RCC 7860 (cell line): ENCODE results near the gene PIP4K2B.

Experiments
- DNase-seq: peaks from one replicate; pipeline ENCODE4 v3.0.0-alpha.2; 2015; ENCODE audit warnings: low spot score
- FAIRE-seq: peaks from 2 replicates; lab custom pipeline; 2012; peaks lifted over from hg19 to GRCh38; lab: Jason Lieb, UNC

PIP4K2B gene

DNA sequence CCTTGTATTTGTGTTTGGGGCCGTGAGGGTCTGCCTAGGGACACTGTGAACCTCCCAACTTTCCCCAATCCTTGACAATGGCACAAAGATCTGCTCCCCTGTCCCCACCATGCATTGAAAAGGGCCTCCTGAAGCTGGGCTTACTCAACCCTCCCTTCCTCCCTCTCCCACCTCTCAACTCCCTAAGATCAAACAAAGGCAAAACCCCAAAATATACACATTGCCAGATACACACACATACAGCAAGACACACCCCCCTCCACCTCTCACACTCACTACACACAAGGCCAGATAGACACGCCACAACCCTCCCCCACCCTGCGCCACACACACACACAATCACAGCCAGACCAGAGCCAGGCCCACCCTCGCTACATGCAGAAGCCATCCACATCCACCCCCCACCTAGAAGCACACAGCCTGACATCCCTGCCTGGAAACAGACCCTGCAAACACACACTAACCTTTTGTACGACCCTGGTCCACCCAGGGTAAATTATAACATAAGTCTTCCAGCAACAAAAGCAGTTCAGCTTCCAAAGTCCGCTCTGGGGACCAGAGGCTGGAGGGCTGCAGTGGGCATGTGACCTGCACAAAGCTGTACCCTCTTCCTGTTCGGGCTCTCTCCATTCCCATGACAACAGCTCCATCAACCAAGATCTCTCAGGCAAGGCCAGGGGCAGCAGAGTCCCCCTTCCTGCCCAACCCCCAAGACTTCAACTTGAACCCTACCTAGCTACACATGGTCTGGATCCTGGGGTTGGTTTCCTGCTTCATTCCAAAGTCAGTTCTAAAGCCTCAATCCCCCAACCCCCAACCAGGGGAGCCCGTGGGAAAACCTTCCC is 53.1 kb downstream of the PIP4K2B start:
- no peak for DNase-seq
- no peak for FAIRE-seq

DNA sequence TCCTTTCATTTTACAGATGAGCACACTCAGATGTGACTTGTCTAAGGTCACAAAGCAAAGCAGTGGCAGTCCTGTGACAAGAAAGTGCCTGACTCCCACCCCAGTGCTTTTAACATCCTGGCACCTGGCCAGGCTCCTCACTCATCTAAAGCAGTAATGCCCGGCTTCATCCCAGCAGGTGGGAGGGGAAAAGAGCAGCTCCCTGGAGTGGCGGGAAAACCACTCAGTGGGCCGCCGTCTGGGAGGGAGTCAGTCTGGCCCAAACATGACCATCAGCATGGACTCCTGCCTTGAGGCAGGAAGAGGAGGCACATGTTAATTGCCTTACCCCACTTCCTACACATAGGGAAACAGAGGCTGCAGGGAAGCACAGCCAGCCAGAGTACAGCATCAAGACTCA is 53.8 kb downstream of the PIP4K2B start:
- DNase-seq: peak; percentile 17
- no peak for FAIRE-seq

DNA sequence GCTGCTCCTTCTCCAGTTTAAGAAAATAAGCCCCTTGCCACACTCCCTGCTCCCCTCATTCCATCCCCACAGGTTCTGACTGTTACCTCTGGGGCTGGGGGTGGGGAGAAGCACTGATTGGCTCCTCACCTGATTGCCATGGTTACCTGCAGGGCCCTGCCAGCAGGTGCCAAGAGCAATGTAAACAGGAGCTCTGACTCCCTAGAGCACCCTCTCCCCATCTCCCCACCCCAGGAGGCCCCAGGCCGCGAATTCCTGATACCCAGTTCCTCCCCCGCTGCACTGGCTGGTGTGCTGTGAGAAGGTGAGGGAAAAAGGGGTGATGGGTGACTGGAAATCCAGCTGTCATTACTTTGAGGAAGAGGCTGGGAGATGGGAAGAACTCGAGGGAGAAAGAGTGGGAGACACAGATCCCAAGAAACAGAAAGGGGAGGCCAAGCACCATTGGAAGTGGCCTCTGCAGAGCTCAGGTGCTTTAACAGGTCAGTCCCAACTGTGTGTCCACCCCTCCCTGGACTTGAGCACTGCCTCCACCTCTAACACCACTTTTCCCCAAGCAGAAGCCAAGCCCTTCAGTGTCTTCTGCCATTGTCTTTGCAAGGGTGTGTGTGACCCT is 55.7 kb downstream of the PIP4K2B start:
- FAIRE-seq: no peak
- DNase-seq: no peak

DNA sequence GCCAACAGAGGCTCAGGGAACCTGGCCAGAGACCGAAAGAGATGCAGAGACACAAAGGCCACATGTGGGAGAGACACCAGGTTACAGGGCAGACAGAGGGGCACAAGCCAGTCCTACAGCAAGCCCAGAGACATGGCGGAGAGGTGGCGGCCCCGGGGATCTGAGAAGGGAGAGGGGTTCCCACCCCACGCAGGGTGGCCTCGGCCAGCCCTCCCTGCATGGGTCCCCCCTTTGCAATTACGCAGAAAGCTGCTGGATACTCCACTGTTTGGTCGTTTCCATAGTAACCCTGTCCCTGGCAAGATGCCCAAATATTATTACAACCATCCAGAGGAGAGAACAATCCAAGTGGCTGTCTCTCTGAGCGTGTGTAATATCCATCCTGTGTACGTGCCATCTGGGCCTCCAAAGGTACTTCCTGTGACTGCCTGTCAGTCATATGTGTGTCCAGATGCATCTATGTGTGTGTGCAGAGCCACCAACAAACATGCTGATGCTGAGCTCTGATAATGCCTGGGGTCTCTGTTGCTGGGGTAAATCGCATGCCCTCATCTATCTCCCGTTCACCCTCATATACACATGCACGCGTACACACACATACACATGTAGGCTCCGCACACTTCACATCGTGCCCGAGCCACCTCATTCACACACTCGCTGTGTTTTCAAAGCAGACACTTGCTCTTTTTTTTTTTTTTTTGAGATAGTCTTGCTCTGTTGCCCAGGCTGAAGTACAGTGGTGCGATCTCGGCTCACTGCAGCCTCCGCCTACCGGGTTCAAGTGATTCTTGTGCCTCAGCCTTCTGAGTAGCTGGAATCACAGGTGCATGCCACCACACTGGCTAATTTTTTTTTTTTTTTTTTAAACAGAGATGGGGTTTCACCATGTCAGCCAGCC is 56.7 kb downstream of the PIP4K2B start:
- no peak for DNase-seq
- no peak for FAIRE-seq

DNA sequence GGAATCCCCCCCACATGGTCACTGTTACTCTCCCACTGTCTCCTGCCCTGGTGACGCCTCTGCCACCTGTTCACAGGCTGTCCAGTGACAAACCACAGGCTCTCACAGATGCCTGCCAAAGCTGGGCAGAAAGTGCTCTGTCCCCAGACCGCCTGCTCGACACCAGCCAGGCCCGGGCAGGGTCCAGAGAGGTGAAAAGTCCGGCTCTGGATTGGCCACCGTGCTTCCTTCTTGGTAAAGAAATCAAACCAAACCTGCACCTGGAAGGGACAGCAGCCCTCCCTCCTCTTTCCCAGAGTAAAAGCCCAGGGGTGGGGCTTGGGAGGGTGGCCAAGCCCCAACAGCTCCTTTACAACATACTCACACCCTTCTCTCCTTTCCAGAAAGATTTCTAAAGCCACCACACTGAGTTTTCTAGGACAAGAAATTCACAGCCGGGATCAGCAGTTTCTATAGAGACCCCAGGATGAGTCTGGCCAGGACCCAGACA is 57.4 kb downstream of the PIP4K2B start:
- FAIRE-seq (no peak), DNase-seq (no peak)

DNA sequence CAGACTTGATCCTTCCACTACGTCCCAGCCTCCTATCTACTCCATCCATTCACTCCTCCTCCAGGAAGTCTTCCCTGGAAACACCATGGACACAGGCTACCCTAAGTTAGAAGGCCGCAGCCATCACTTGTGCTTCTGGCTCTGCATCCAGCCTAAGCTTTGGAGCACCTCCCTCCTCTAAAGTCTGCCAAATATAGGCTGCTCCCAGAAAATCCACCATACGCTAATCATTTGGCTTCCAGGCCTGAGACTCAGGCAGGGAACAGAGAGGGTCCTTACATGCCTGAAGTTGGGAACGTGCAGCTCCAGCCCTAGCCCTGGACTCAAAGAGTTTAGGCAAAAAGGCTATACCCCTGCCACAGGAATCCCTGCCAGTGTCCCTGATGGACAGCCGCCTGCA is 57.9 kb downstream of the PIP4K2B start:
- no peak for FAIRE-seq
- no peak for DNase-seq

DNA sequence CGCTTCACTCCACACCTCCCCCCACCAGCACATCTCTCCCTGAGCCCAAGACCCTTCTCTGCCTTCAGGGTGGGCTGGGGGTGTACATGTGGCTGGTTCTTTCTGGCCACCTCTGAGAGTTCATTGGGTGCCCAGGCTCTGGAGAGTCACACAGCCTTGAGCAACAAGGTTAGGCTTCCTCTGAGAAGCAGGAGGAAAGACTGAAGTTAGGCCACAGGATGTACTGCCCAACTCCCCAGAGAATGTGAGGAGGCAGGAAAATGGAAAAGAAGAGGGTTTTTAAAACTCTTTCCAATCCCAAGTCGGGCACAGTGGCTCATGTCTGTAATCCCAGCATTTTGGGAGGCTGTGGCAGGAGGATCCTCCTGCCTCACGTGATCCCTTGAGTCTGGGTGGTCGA is 58.5 kb downstream of the PIP4K2B start:
- no peak for DNase-seq
- FAIRE-seq: no peak

DNA sequence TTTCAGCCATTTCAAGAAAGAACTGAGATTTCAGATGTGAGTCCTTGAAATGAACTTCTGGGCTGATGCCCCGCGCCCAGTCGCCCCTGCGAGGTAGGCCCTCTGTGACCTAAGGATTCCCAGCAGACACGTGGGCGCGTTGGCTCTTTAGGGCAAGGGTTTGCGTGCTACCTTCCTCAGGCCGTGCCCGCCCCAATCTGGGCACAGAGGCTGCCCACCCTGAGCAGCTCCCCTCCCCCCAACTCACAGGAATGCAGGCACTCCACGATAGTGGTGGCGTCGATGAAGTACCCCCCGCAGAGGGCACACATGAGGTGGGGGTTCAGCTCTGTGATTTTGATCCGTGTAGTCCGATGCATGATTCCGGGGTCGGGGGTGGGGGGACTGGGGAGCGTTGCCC is 59.3 kb downstream of the PIP4K2B start:
- FAIRE-seq: no peak
- DNase-seq: no peak

DNA sequence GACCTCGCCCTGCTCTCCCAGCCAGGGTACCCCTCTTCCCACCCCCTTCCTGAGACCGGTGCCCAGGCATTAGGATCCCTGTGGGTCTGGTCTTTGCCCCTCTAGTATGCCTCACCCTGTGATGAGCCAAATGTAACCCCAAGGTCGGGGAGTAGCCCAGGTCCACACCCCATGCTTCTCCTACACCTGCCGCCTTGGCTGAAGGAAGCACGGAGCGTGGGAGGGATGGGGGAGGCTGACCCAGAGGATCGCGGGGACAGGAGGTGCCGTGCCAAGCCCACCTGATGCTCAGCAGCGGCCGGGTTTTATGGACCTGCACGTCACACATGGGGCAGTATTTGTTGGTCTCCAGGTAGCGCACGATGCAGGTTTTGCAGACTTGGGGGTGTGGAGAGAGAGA is 60.1 kb downstream of the PIP4K2B start:
- no peak for FAIRE-seq

DNA sequence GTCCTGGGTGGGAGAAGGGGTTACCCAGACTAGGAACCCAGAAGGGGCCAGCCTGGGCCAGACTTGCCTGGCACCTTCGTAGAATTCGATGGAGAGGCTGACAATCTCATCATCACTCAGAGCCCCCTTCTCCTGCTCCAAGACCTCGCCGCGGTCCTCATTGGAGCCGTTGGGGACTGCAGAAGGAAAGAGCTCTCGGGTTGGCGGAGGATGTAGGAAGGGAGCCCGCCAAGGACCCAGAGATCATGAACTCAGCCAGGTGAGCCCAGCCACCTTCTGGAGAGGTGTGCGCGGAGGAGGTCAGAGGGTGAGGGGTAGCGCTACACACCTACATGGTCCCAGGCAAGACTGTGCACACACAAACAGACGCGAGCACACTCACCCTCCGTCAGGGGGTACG is 60.7 kb downstream of the PIP4K2B start:
- FAIRE-seq: no peak
- DNase-seq: no peak

More for the DNA sequence above, 60.1 kb downstream of the PIP4K2B start:
- no peak for DNase-seq

DNA sequence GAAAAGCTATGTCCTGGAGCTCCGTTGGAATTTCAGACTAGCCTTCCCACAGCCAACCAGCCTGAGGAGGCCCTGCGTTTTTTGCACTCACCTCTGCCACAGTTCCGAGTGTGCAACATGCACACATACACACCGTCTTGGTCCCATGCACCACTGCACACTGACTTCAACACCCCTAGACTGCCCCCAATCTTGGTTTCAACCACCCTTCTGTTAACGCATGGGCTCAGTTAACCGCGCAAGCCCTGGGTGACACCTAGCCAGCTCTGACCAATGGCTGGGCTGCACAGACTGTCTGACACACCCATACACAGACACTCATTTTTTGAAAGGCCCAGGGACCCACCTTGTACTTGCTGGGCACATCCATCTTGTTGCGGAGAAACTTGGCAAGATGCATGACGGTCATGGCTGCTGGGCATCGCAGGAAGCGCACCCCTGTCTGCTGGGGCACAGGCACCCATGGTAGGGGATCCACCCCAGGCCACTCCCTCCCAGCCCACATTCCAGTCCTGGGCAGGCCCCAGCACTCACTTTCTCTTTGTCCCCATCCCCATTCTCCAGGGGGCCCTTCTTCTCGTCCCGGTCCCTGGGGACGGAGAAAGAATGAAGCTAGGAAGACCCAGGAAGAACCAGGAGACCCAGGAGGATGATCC is 61.2 kb downstream of the PIP4K2B start:
- DNase-seq: no peak
- FAIRE-seq: no peak

DNA sequence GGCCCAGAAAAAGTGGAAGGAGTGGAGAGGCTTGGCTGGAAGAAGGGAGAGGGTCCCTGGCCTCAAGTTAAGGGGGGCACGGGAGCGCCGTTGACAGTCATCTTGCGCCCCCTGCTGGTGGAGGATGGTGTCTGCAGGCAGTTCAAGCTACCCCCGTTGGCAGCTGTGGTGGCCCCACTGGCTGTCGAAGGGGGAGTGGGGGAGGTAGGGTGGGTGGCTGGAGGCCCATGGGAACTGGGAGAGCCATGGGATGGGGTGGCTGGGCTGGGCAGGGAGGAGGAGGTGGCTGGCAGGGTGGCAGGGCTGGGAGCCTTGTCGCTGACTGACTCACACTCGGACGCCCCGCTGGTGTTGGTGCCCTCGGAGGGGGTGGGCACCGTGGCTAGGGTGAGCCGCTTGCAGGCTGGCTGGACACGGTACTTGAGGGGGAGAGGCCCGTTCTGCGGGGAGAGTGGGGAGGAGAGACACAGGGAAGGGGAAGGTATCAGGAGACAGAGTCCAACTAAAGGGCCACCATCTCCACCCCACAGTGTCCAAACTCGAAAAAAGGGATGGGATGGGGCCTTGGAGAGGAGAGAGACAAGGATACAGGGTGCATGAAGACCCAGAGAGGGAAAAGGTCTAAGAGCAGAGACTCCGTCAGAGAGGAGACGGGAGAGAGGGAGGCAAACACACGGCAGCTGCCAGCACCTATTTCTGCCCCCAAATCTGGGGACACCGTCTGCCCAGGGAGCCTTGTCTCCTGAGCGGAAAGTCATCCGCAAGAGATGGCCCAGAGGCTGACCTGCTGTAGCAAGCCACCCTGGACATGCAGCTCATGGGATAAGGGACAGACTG is 64.0 kb downstream of the PIP4K2B start:
- no peak for FAIRE-seq
- DNase-seq: peak; percentile 18

DNA sequence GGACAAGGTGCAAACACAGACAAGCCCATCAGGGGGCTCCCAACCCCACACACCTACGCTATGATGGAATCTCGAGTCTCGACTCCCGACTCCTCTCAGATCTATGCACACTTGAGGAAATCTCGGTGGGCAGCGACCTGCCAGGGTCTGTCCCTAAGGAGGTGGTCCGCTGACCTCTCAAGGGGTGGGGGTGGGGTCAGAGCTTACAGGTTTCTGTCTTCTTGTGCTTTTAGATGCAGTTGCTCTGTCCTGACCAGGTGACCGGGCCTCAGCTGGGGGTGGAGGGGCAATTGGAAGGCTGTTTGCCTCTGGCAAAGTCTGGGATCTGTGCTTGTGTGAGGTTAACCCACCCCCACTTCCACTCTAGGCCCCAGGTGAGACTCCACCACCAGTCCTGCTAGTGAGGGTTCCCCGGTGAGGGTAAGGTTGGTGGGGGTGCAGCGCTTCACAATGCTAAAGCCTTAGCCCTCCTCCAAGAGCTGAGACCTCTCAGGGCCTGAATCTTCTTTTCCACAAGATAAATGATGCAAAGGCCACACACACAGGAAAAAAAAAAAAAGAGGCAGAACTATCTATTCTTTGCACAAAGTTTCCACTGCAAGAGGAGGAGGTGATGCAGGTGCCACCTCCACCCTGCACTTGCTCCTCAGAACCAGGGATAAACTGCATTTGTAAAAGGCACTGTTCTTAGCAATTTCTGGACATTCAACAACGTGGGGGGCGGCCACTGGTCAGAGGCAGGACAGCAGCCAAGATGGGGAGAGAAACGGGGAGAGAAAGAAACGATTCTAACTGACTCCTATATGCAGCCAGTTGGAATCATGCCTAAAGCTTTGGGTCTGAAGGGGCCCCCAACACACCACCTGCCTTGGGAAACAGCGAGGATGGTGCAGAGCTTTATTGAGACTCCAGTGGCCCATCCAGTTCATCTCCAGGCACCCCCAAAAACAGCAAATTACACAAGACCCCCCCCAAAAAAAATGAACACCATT is 65.1 kb downstream of the PIP4K2B start:
- DNase-seq: no peak
- FAIRE-seq: no peak

DNA sequence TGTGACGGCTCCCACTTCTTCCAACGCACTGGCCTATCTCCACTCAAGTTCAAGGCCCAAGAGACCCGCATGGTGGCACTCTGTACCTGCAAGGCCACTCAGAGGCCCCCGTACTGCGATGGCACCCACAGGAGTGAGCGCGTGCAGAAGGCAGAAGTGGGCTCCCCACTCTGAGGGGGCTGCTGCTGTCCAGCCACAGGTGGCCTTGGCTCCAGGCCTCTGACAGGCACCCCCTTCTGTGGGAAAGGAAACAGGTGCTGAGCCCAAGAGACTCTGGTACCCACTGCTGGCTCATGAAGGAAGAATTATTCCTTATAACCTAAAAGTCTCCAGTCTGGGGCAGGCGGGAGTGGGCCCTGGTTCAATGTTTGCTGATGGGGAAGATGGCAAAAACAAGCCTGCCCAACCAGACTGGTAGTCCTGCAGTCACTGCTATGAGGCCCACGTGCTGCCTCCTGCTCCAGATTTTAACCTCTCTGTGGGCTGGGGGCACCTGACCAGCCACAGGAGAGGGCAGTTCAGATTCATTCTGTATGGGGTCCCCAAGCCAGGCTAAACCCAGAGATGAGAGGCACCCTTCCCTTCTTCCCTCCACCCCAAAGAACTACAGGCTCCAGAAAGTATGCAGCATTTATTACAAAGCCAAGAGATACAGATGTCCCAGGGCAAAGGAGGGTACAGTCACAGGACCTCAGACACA is 65.9 kb downstream of the PIP4K2B start:
- FAIRE-seq: no peak

DNA sequence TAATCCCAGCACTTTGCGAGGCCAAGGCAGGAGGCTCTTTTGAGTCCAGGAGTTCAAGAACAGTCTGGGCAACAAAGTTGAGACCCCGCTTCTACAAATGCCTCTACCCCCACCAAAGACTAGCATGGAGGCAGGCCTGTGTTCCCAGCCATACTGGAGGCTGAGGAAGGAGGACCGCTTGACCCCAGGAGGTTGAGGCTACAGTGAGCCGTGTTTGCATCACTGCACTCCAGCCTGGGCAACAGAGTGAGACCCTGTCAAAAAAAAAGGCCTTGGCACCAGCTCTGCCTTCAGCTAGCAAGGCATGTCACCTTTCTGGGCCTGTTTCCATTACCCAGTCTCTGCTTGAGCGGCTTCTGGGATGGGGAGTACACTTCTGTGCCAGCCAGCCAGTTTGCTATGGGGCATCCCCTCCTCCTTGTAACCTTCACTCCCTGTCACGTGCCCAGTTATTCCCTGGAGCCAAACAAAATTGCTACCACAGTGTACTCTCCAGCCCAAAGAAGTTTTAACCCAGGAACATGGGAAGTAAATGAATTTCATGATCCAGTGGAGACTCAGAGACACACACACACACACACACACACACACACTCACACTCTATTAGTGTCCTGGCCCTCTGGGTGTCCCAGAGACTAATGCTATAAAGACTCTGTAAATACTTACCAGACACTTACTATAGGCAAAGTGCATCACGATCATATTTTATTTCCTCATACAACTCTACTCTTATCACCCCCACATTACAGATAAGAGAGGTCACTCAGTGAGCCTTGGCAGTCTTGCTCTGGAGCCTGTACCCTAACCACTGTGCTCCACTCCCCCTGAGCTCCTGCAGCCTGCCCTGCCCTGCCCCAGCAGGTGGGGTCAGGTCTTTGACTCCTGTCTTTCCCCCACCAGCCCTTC is 66.7 kb downstream of the PIP4K2B start:
- FAIRE-seq: no peak
- DNase-seq: no peak

More for the DNA sequence above, 65.9 kb downstream of the PIP4K2B start:
- DNase-seq: no peak

DNA sequence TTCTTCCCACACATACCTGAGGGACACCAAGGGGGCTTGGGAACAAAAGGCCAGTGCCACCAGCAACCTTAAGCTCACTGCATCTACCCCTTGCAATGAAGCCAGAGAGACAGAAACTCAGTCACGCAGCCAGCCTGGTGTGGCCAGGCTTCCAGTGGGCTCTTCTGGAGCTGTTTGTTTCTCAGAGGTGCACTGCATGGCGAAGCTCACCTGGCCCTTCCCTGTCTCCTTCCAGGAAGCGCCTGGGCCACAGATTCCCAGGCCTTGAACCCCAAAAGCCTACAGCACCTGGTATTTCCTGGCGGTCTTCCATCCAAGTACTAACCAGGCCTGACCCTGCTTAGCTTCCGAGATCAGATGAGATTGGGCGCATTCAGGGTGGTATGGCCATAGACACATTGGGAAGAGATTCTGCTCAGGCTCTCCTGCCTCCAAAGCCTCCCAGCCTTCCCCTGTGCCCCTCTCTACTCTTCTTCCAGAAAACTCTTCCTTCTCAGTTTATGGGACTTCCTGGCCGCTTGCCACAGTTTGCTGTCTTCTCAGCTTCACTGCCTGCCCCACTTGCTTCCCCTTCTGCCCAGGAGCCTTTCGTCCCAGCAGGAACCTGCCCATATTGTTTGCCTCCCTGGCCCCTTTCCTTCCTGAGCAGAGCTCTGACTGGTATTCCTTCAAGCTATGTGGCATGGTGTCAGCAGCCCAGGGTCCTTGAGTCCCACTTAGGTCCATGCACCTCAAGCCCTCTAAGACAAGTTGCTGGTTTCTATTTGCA is 67.6 kb downstream of the PIP4K2B start:
- DNase-seq (no peak), FAIRE-seq (no peak)
